Gastrocnemius medialis (tissue), 4 donors: ENCODE results near the gene AHNAK2.

Source experiments
- CTCF ChIP-seq, 5 experiments: fragments of 450-650 bp in 3 of 5; fragments of 200-600 bp in 2 of 5; sonication (generic) in 2 of 5; IDR thresholded peaks in 4 of 5; conservative IDR thresholded peaks in 1 of 5; 1 replicate in 4 of 5; 2 replicates in 1 of 5; pipeline ENCODE4 v1.5.1; 2016 to 2019; ENCODE audit warnings: antibody characterized with exemption in 5 of 5, mild to moderate bottlenecking in 3 of 5, moderate library complexity in 3 of 5
- POLR2A ChIP-seq, 2 donors: fragments of 450-650 bp; IDR thresholded peaks; one replicate each; pipeline ENCODE4 v1.6.1; 2017; ENCODE audit warnings: antibody characterized with exemption in 2 of 2, mild to moderate bottlenecking in 2 of 2, moderate library complexity in 2 of 2

DNA sequence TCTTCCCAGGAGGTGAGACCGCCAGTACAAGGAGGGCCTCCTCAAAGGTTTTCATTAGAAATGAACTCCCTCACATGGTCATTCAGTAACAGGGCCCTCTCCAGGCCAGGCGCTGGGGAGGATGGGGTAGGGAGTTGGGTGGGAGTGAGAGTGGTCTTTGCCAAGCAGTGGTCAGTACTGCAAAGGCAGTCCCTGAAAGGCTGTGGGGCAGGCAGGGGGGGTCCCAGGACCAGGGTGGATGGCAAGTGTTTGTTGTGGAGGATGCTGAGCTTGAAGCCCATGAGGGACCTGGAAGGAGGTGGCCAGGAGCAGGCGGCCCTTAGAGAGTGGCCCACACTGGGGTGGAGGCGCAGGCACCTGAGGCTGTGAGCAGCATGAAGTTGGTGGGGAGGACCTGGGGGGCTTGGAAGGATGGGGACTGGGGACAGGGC, 87.0 kb downstream of the AHNAK2 start:
- TF ChIP-seq CTCF (IDR thresholded peaks at IDR 0.05 in 4 of 5, conservative IDR thresholded peaks at IDR 0.05 in 1 of 5) = no peak
- TF ChIP-seq POLR2A (IDR thresholded peaks at IDR 0.05) = no peak
